WTC11 (cell line): ENCODE data around the gene ACOX3. TPM values are rescaled to one million over a fixed set of nuclear protein-coding genes. Genes with fewer than 3 reads are reported as not detected.

Source experiments
- ATAC-seq: fragments of 200-7000 bp; cut with Tn5 transposase; 2 replicates; pipeline ENCODE4 v1.10.0; 2021; ENCODE audit warnings: mild to moderate bottlenecking, moderate library complexity
- CTCF ChIA-PET: fragments of 300-600 bp; sonication (Branson Sonifier 250); formaldehyde crosslinking; loops from one replicate; lab custom pipeline; 2021; ENCODE audit warnings: antibody characterized with exemption; lab: Charles Lee
- POLR2A ChIA-PET: fragments of 350-600 bp; sonication (Branson Sonifier 250); formaldehyde crosslinking; loops from one replicate; lab custom pipeline; 2021; ENCODE audit warnings: antibody characterized with exemption; lab: Charles Lee
- DNase-seq: peaks from one replicate; pipeline ENCODE4 v3.0.0; 2021; ENCODE audit warnings: low spot score
- H3K27ac Mint-ChIP-seq: 2 replicates; pipeline ENCODE4 v1.8.0; 2021; ENCODE audit warnings: mixed read lengths
- H3K27me3 Mint-ChIP-seq: 2 replicates; pipeline ENCODE4 v1.8.0; 2021; ENCODE audit warnings: low read depth, mild to moderate bottlenecking, moderate library complexity, mixed read lengths
- H3K36me3 Mint-ChIP-seq: 2 replicates; pipeline ENCODE4 v1.8.0; 2021; ENCODE audit warnings: mixed read lengths
- H3K4me1 Mint-ChIP-seq: 2 replicates; pipeline ENCODE4 v1.8.0; 2022; ENCODE audit warnings: mixed read lengths
- H3K4me3 Mint-ChIP-seq: 2 replicates; pipeline ENCODE4 v1.8.0; 2021; ENCODE audit warnings: mild to moderate bottlenecking, moderate library complexity, mixed read lengths
- H3K9me3 Mint-ChIP-seq: 2 replicates; pipeline ENCODE4 v1.8.0; 2021; ENCODE audit warnings: mixed read lengths
- CBFB ChIP-seq: sonication (generic); formaldehyde crosslinking; IDR thresholded peaks from 2 replicates; pipeline ENCODE4 v1.8.1; 2022; ENCODE audit warnings: mild to moderate bottlenecking, low read depth, missing genetic modification reagents
- CREM ChIP-seq: sonication (generic); formaldehyde crosslinking; IDR thresholded peaks from 2 replicates; pipeline ENCODE4 v1.8.1; 2022; ENCODE audit warnings: mild to moderate bottlenecking, missing genetic modification reagents, moderate library complexity
- E2F1 ChIP-seq: sonication (generic); formaldehyde crosslinking; IDR thresholded peaks from 2 replicates; pipeline ENCODE4 v1.8.0; 2022; ENCODE audit warnings: mild to moderate bottlenecking, missing genetic modification reagents
- ETV6 ChIP-seq: sonication (generic); formaldehyde crosslinking; IDR thresholded peaks from 2 replicates; pipeline ENCODE4 v1.8.1; 2022; ENCODE audit warnings: mild to moderate bottlenecking, missing genetic modification reagents
- HMGXB4 ChIP-seq: sonication (generic); formaldehyde crosslinking; IDR thresholded peaks from 2 replicates; pipeline ENCODE4 v1.8.1; 2023; ENCODE audit warnings: mild to moderate bottlenecking, moderate library complexity, missing genetic modification reagents
- IRF1 ChIP-seq: sonication (generic); formaldehyde crosslinking; IDR thresholded peaks from 2 replicates; pipeline ENCODE4 v1.8.0; 2023; ENCODE audit warnings: missing genetic modification reagents
- NFATC4 ChIP-seq: fragments of 250-450 bp; sonication (Bioruptor Pico); IDR thresholded peaks from 2 replicates; pipeline ENCODE4 v1.9.0; 2021; ENCODE audit warnings: mild to moderate bottlenecking
- PRDM15 ChIP-seq: sonication (generic); formaldehyde crosslinking; IDR thresholded peaks from 2 replicates; pipeline ENCODE4 v1.8.0; 2022; ENCODE audit warnings: missing genetic modification reagents
- ZBTB43 ChIP-seq: sonication (generic); formaldehyde crosslinking; IDR thresholded peaks from 2 replicates; pipeline ENCODE4 v1.8.1; 2023; ENCODE audit warnings: mild to moderate bottlenecking, missing genetic modification reagents
- ZNF317 ChIP-seq: sonication (generic); formaldehyde crosslinking; IDR thresholded peaks from 2 replicates; pipeline ENCODE4 v1.8.1; 2023; ENCODE audit warnings: low read depth, mild to moderate bottlenecking, moderate library complexity, missing genetic modification reagents, borderline replicate concordance
- ZNF671 ChIP-seq: fragments of 250-450 bp; sonication (Bioruptor Pico); IDR thresholded peaks from 2 replicates; pipeline ENCODE4 v1.8.0; 2021; ENCODE audit warnings: mild to moderate bottlenecking
- total RNA-seq: library from RNA; stranded (reverse); gene quantifications from 3 replicates; pipeline ENCODE4 v1.2.3, GENCODE V29; 2021
- TF ChIP-seq, protein P1 (sequence below): sonication (generic); formaldehyde crosslinking; IDR thresholded peaks from 2 replicates; pipeline ENCODE4 v1.8.1; 2023; ENCODE audit warnings: mild to moderate bottlenecking, missing genetic modification reagents, borderline replicate concordance
- TF ChIP-seq, protein P2 (sequence below): sonication (generic); formaldehyde crosslinking; IDR thresholded peaks from 2 replicates; pipeline ENCODE4 v1.8.1; 2022; ENCODE audit warnings: low read depth, missing genetic modification reagents, borderline replicate concordance
- TF ChIP-seq, protein P3 (sequence below): fragments of 250-450 bp; sonication (Bioruptor Pico); IDR thresholded peaks from 2 replicates; pipeline ENCODE4 v1.8.0; 2021; ENCODE audit warnings: mild to moderate bottlenecking
- TF ChIP-seq, protein P4 (sequence below): sonication (generic); formaldehyde crosslinking; IDR thresholded peaks from 2 replicates; pipeline ENCODE4 v1.8.1; 2023; ENCODE audit warnings: mild to moderate bottlenecking, missing genetic modification reagents, moderate library complexity

The ACOX3 gene
- total RNA-seq, 1 experiment from 2014 or later: 10.7 TPM

DNA sequence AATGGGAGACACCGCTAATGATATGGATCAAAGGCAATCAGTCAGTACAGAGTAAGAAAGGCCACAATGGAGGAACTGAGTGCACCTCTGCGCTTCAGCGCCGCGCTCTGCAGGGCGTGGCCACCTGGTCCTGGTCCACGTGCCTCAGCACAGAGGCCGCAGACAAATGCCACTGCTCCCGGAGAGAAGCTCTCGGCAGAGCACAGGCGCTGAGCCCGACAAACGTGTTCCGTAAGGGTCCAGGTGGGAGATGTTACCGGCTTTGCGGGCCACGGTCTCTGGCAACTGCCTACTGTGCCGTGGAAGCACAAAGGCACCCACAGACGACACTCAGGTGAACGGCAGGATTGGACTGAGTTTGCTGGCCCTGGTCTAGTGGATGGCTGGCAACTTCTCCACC, 68.9 kb downstream of the ACOX3 start (continued):
- TF ChIP-seq, protein P1, sequence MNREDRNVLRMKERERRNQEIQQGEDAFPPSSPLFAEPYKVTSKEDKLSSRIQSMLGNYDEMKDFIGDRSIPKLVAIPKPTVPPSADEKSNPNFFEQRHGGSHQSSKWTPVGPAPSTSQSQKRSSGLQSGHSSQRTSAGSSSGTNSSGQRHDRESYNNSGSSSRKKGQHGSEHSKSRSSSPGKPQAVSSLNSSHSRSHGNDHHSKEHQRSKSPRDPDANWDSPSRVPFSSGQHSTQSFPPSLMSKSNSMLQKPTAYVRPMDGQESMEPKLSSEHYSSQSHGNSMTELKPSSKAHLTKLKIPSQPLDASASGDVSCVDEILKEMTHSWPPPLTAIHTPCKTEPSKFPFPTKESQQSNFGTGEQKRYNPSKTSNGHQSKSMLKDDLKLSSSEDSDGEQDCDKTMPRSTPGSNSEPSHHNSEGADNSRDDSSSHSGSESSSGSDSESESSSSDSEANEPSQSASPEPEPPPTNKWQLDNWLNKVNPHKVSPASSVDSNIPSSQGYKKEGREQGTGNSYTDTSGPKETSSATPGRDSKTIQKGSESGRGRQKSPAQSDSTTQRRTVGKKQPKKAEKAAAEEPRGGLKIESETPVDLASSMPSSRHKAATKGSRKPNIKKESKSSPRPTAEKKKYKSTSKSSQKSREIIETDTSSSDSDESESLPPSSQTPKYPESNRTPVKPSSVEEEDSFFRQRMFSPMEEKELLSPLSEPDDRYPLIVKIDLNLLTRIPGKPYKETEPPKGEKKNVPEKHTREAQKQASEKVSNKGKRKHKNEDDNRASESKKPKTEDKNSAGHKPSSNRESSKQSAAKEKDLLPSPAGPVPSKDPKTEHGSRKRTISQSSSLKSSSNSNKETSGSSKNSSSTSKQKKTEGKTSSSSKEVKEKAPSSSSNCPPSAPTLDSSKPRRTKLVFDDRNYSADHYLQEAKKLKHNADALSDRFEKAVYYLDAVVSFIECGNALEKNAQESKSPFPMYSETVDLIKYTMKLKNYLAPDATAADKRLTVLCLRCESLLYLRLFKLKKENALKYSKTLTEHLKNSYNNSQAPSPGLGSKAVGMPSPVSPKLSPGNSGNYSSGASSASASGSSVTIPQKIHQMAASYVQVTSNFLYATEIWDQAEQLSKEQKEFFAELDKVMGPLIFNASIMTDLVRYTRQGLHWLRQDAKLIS: no peak
- no peak for TF ChIP-seq ZNF317 (CRISPR knock-in tag)
- TF ChIP-seq CBFB (CRISPR knock-in tag): no peak
- TF ChIP-seq IRF1 (CRISPR knock-in tag): no peak
- TF ChIP-seq, protein P2, sequence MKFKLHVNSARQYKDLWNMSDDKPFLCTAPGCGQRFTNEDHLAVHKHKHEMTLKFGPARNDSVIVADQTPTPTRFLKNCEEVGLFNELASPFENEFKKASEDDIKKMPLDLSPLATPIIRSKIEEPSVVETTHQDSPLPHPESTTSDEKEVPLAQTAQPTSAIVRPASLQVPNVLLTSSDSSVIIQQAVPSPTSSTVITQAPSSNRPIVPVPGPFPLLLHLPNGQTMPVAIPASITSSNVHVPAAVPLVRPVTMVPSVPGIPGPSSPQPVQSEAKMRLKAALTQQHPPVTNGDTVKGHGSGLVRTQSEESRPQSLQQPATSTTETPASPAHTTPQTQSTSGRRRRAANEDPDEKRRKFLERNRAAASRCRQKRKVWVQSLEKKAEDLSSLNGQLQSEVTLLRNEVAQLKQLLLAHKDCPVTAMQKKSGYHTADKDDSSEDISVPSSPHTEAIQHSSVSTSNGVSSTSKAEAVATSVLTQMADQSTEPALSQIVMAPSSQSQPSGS (CRISPR knock-in tag): no peak
- TF ChIP-seq NFATC4 (CRISPR knock-in tag): no peak
- TF ChIP-seq, protein P3, sequence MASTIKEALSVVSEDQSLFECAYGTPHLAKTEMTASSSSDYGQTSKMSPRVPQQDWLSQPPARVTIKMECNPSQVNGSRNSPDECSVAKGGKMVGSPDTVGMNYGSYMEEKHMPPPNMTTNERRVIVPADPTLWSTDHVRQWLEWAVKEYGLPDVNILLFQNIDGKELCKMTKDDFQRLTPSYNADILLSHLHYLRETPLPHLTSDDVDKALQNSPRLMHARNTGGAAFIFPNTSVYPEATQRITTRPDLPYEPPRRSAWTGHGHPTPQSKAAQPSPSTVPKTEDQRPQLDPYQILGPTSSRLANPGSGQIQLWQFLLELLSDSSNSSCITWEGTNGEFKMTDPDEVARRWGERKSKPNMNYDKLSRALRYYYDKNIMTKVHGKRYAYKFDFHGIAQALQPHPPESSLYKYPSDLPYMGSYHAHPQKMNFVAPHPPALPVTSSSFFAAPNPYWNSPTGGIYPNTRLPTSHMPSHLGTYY: no peak
- no peak for TF ChIP-seq CREM
- no peak for TF ChIP-seq PRDM15 (CRISPR knock-in tag)

DNA sequence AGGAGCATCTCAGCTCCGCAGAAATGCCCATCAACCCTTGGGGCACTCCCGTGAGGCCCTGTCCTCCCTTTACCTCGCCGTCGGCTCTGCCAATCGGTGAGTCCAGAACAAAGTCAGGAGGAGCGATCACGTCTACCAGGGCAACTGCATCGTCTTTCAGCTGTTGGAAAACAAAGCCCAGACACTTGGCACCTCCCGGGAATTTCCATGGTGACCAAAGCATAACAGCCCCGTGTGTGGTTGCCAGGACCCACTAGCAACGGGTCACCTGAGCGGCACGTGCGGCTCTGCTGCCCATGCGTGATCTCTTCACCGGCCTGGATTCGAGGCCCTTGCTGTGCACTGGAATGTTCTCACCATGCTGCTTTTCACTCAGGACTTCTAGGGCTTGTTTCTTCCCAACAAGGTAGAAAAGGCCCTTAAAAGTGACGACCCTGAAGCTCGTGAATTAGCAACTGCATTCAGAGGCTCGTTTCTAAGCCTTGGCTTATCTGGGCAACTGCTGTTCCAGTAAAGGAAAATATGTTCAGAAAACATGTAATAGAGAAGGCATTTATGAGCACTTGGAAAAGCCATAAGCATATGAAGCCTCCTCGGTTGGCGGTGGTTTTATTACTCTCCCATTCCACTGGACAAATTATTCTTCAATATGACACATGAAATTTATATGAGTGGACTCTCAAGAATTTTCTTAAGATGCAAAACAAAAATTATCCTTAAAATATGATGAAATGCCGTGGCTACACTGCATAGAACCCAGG, 69.5 kb downstream of the ACOX3 start:
- H3K27me3 Mint-ChIP-seq: peaks cover 8% of the 10 kb centered on the region
- H3K4me3 Mint-ChIP-seq: no peak overlapping the region
- H3K36me3 Mint-ChIP-seq: no peaks in the 10 kb centered on the region
- H3K9me3 Mint-ChIP-seq: no peaks in the 10 kb centered on the region
- H3K27ac Mint-ChIP-seq: no peak overlapping the region
- ChIA-PET POLR2A (no interaction called here), CTCF (no interaction called here)
- ATAC-seq: no peak
- H3K4me1 Mint-ChIP-seq: no peaks in the 10 kb centered on the region
- DNase-seq: no peak
- TF ChIP-seq, protein P4, sequence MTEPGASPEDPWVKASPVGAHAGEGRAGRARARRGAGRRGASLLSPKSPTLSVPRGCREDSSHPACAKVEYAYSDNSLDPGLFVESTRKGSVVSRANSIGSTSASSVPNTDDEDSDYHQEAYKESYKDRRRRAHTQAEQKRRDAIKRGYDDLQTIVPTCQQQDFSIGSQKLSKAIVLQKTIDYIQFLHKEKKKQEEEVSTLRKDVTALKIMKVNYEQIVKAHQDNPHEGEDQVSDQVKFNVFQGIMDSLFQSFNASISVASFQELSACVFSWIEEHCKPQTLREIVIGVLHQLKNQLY (CRISPR knock-in tag): no peak
- TF ChIP-seq HMGXB4 (CRISPR knock-in tag) (no peak), IRF1 (CRISPR knock-in tag) (no peak), ZBTB43 (CRISPR knock-in tag) (no peak), E2F1 (CRISPR knock-in tag) (no peak), ETV6 (CRISPR knock-in tag) (no peak), ZNF671 (CRISPR knock-in tag) (no peak)
